Measurements from ENCODE around the gene TTC39B. TPM values are rescaled to one million over a fixed set of nuclear protein-coding genes. Genes with fewer than 3 reads are reported as not detected.

The TTC39B gene
- total and polyA plus RNA-seq, 4 donors: 1.8 to 11.7 (median 2.8) TPM

GRCh38 chr9:15138357-15138686 is 168.7 kb downstream of the TTC39B start:
- Histone ChIP-seq H3K9ac (ENCODE audit: low read depth in 1 of 2, low read length in 2 of 2) (no peak overlapping the region), H3K9me3 (ENCODE audit: control insufficient read depth in 4 of 4, low read length in 3 of 4) (no peaks in the 10 kb centered on the region), H3K36me3 (ENCODE audit: control insufficient read depth in 4 of 4, insufficient read depth in 3 of 4, low read depth in 1 of 4, low read length in 3 of 4) (no peaks in the 10 kb centered on the region), H3K4me1 (ENCODE audit: control insufficient read depth in 4 of 4, insufficient read depth in 4 of 4, low read length in 3 of 4) (peaks cover 0 to 3% (median 1%) of the 10 kb centered on the region in 4 donors), H3K4me3 (ENCODE audit: low read depth in 1 of 3, low read length in 3 of 3) (no peak overlapping the region), H3K27me3 (ENCODE audit: control insufficient read depth in 4 of 4, insufficient read depth in 4 of 4, low read length in 3 of 4) (peaks cover 0 to 3% (median 0%) of the 10 kb centered on the region in 4 donors), H3K27ac (ENCODE audit: low read depth in 1 of 2, low read length in 2 of 2) (no peak overlapping the region)
- no peak for DNase-seq (ENCODE audit: low spot score)
- TF ChIP-seq FOXA2 (IDR thresholded peaks at IDR 0.05): no peak
- TF ChIP-seq SP1 (IDR thresholded peaks at IDR 0.05): no peak
- no peak for TF ChIP-seq NR2F2 (IDR thresholded peaks at IDR 0.05)
- no peak for TF ChIP-seq FOXA1 (IDR thresholded peaks at IDR 0.05)
- WGBS: 76% methylated on average over 2 of the region's 2 CpGs

- H3K4me3 ChIP-seq (ENCODE audit: low read depth in 1 of 3, low read length in 3 of 3): no peak overlapping the region
- WGBS: 85% methylated on average over 6 of the region's 6 CpGs
- H3K36me3 ChIP-seq (ENCODE audit: control insufficient read depth in 4 of 4, insufficient read depth in 3 of 4, low read depth in 1 of 4, low read length in 3 of 4): no peaks in the 10 kb centered on the region
- DNase-seq (ENCODE audit: low spot score): no peak
- no peak overlapping the region for H3K27ac ChIP-seq (ENCODE audit: low read depth in 1 of 2, low read length in 2 of 2)
- peaks cover 0 to 3% (median 0%) of the 10 kb centered on the region in 4 donors for H3K27me3 ChIP-seq (ENCODE audit: control insufficient read depth in 4 of 4, insufficient read depth in 4 of 4, low read length in 3 of 4)
- H3K9ac ChIP-seq (ENCODE audit: low read depth in 1 of 2, low read length in 2 of 2): no peak overlapping the region
- no peaks in the 10 kb centered on the region for H3K9me3 ChIP-seq (ENCODE audit: control insufficient read depth in 4 of 4, low read length in 3 of 4)
- TF ChIP-seq HNF4G (IDR thresholded peaks at IDR 0.05) (no peak), HNF4A (conservative IDR thresholded peaks at IDR 0.05) (no peak), MAX (IDR thresholded peaks at IDR 0.05) (no peak), YY1 (IDR thresholded peaks at IDR 0.05) (no peak), RXRA (IDR thresholded peaks at IDR 0.05) (no peak), TAF1 (conservative IDR thresholded peaks at IDR 0.05) (no peak), CTCF (IDR thresholded peaks at IDR 0.05; ENCODE audit: low read depth, low read length, missing input control) (no peak), ATF3 (IDR thresholded peaks at IDR 0.05) (no peak), RAD21 (IDR thresholded peaks at IDR 0.05) (no peak), NR2F2 (IDR thresholded peaks at IDR 0.05) (no peak), EGR1 (IDR thresholded peaks at IDR 0.05; ENCODE audit: low read depth in 2 of 2) (no peak), ZBTB33 (IDR thresholded peaks at IDR 0.05) (no peak), JUND (IDR thresholded peaks at IDR 0.05) (no peak), GABPA (IDR thresholded peaks at IDR 0.05 in 1 of 2, conservative IDR thresholded peaks at IDR 0.05 in 1 of 2) (no peak), REST (IDR thresholded peaks at IDR 0.05) (no peak), FOXA1 (IDR thresholded peaks at IDR 0.05) (no peak), FOXA2 (IDR thresholded peaks at IDR 0.05) (no peak), SP1 (IDR thresholded peaks at IDR 0.05) (no peak)
- peaks cover 0 to 3% (median 1%) of the 10 kb centered on the region in 4 donors for H3K4me1 ChIP-seq (ENCODE audit: control insufficient read depth in 4 of 4, insufficient read depth in 4 of 4, low read length in 3 of 4)
These were observed 169.2 kb downstream of the TTC39B start for GRCh38 chr9:15137658-15138356.
